HG03039 (cell line): Measurements from ENCODE around the gene DNPH1.

Experiments used
- ATAC-seq: cut with Tn5 transposase; IDR thresholded peaks from one replicate; pipeline ENCODE4 v1.9.1; 2021; ENCODE audit warnings: mild to moderate bottlenecking, moderate library complexity; ENCODE audit not compliant: unreplicated experiment

Gene DNPH1

GRCh38 chr6:43219119-43219518 is 10.2 kb downstream of the DNPH1 start:
- ATAC-seq, result no peak

DNA sequence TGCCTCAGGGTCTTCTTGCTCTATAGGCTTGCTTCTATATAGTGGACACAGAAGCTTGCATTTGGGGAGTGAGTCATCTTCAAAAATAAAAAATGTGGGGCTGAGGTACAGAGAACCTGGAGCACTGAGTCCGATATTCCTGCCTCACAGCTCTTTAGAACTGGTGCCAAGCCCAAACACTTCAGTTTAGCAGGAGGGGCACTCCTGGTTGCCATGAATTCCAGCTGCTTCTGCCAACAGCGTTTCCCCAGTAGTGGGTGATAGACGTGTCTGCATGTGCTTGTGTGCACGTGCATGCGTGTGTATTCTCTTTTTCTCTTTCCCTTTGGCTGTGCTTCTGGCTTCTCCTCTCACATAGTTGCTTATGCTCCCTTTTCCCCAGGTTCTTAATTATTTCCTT is 11.9 kb downstream of the DNPH1 start:
- ATAC-seq, result no peak

GRCh38 chr6:43216200-43216599 is 13.1 kb downstream of the DNPH1 start:
- ATAC-seq, result no peak

GRCh38 chr6:43215066-43215465 is 14.2 kb downstream of the DNPH1 start:
- no peak for ATAC-seq

DNA sequence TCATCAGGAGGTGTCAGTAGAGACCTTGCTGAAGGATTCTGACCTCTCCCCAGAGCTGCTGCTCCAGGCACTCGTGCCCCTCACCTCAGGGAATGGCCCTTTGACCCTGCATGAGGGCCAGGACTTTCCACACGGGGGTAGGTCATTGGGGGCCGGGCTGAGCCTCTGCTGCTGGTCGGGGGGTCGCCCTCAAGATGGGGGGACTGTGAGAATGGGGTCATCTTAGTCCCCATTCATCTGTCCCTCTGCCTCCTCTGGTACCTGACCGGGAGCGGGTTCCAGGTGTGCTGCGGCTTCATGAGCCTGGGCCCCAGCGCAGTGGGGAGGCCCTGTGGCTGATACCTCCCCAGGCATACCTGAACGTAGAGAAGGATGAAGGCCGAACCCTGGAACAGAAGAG is 15.8 kb downstream of the DNPH1 start:
- ATAC-seq, result no peak

DNA sequence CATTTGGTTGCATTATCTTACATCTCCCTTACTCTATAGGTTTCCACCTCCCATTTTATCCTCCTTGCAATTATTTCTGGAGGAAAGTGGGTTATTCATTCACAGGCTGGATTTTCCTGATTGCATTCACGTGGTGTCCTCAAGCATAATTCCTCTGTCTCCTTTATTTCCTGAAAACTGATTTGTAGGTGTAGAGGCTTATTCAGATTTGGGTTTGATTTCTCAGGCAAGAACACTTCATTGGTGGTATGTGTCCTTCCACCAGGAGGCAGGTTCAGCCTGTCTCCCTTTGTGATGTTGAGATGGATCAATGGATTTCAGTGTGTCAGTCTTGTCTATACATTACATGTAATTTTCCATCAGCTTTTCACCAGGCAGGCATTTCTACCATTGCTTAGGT is 17.3 kb downstream of the DNPH1 start:
- ATAC-seq, result no peak

- ATAC-seq, result no peak
These were observed 22.0 kb downstream of the DNPH1 start for GRCh38 chr6:43207286-43207685.

DNA sequence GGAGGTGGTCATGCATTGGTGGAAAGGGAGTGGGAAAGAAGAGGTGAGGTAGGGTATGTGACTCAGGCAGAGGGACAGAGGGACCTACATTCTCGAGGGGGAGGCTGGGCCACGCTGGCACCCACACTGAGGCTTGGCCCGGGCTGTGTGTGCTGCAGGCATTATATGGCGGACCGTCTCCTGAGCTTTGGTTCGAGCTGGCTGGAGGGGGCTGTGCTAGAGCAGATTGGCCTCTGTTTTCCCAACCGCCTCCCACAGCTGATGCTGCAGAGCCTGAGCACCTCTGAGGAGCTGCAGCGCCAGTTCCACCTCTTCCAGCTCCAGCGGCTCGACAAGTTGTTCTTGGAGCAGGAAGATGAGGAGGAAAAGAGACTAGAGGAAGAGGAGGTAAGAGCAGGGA is 23.4 kb downstream of the DNPH1 start:
- ATAC-seq, result no peak

DNA sequence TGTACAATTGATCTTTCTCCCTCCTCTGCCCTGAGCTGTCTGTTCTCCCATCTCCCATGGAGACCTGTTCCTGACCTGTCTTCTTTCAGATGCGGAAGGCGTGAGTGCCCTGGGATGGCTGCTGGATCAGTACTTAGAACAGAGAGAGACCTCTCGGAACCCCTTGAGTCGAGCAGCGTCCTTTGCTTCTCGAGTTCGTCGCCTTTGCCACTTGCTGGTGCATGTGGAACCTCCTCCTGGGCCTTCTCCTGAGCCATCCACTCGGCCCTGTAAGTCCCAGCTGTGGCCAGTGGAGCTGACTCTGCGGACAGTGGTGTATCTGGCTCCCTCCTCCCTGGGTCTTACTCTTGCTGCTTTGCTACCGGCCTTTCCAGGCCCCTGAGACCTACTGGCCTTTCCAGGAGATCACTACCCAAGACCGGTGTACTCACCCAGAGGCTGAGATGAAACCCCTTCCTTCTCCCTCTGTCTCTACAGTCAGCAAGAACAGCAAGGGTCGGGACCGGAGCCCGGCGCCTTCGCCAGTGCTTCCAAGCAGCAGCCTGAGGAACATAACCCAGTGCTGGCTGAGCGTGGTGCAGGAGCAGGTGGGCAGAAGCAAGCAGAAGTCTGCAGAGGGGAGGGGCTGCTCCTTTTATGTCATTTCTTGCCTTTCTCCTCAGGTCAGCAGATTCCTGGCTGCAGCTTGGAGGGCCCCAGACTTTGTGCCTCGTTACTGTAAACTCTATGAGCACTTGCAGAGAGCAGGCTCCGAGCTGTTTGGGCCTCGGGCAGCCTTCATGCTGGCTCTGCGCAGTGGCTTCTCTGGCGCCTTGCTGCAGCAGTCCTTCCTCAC is 24.8 kb downstream of the DNPH1 start:
- no peak for ATAC-seq

DNA sequence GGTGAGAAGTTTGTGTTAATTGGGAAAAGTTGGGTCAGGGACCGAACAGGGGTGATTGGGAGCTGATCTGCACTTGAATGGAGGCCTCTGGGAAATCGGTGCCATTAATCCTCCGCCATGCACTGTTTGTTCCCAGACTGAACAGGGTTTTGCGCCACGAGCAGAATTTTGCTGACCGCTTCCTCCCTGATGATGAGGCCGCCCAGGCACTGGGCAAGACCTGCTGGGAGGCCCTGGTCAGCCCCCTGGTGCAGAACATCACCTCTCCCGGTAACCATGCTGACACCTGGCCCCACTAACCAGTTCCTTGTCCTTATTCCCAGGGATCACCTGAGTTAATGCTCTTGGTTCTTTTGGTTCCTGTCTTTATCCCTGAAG is 25.6 kb downstream of the DNPH1 start:
- no peak for ATAC-seq

DNA sequence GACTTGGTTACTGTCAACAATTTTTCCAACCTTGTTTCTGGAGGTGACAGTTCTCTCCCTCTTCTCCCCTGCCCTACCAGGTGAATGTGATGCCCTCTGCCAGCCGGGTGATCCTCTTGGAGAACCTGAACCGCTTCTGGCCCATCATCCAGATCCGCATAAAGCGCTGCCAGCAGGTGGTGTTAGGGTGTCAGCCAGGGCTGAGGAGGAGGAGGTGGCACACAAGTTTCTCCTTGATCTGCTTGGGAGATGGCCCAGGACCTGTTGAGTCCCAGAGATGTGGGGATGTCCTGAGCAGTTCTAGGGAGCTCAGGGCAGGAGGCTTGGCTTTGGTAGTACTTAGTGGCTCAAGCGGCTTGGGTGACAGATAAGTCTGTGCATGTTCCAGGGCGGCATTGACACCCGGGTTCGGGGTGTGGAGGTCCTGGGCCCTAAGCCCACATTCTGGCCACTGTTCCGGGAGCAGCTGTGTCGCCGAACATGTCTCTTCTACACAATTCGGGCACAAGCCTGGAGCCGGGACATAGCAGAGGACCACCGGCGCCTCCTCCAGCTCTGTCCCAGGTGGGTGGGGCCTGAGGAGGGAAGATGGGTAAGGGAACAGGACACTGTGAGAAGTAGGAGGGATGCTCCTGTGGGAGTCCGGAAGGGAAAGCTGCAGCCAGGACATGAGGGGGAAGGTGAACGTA is 26.1 kb downstream of the DNPH1 start:
- no peak for ATAC-seq

GRCh38 chr6:43202451-43202850 is 26.8 kb downstream of the DNPH1 start:
- ATAC-seq, result no peak

GRCh38 chr6:43200541-43200940 is 28.7 kb downstream of the DNPH1 start:
- no peak for ATAC-seq

GRCh38 chr6:43199912-43200311 is 29.4 kb downstream of the DNPH1 start:
- ATAC-seq, result no peak

- no peak for ATAC-seq
These were observed 32.9 kb downstream of the DNPH1 start for GRCh38 chr6:43196337-43196736.

DNA sequence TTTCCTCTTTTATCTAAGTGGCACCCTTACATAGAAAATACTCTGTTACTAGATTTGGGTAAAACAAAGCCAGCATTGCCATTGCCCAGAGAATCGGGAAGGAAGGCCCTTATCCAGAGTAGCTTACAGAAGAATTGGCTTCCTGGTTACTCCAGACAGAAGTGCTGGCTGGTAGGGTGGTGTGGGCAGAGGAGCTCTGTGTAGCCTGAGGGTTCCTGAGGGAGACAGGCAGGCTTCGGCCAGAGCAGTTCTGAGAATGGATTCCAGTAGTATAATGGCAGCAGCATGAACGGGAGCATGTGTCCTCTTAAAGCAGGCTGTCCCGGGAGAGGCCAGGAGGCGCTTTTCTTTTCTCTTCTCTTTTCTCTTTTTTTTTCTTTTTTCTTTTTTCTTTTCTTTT is 35.4 kb downstream of the DNPH1 start:
- no peak for ATAC-seq

GRCh38 chr6:43192911-43193310 is 36.4 kb downstream of the DNPH1 start:
- ATAC-seq, result no peak

DNA sequence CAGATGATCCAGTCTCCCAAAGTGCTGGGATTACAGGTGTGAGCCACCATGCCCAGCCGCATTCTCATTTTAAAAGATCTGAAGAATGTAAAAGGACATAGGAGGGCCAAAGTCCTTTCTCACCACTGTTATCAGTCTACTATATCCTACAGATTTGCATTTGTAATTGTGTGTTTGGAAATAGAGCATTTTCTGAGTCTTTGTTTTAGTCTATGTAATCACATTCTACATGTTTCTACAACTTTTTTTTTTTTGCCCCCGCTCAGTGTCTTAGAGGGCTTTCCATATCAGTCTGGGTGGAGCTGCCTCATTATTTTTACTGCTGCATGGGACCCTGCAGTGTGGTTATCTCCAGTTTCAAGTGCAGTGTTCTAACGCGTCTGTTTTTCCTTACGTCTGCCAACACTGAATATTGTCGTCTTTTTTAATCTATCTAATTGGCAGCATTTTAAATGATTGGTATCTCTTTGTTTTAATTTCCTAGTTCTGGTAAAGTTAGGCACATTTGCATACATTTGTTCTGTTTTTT is 39.4 kb downstream of the DNPH1 start:
- ATAC-seq, result no peak

- ATAC-seq, result no peak
These were observed 40.9 kb downstream of the DNPH1 start for GRCh38 chr6:43188426-43188825.

DNA sequence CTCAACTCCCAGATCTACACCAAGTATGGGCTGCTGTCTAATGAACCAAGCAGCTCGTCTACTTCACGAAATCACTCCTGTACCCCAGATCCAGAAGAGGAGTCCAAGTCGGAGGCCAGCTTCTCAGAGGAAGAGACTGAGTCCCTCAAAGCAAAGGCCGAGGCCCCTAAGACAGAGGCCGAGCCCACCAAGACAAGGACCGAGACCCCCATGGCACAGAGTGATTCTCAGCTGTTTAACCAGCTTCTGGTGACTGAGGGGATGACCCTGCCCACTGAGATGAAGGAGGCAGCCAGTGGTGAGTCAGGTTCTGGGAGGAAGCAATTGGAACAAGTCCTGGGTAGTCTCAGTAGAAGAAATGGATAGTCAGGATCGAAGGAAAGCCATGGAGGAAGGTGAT is 41.5 kb downstream of the DNPH1 start:
- no peak for ATAC-seq

- no peak for ATAC-seq
These were observed 42.6 kb downstream of the DNPH1 start for GRCh38 chr6:43186706-43187105.

- no peak for ATAC-seq
These were observed 43.3 kb downstream of the DNPH1 start for GRCh38 chr6:43186019-43186418.
